Posterior vena cava (tissue), 2 donors: Measurements from ENCODE around the gene GBGT1. TPM values are rescaled to one million over a fixed set of nuclear protein-coding genes. Genes with fewer than 3 reads are reported as not detected.

Experiments used
- DNase-seq: peaks from one replicate; pipeline ENCODE4 v3.0.0-alpha.2; 2020; ENCODE audit warnings: low spot score
- intact Hi-C, 2 donors: fragments of 100-400 bp; cut with DNase I; formaldehyde crosslinking; loops; one replicate each; pipeline versions ENCODE4 v1.14.1 to v1.14.2; 2022 to 2023
- total RNA-seq, 2 donors: library from RNA; stranded (reverse); fragmentation: NEBNext Ultra II Directional; extraction: Animal tissue kit (Norgen Biotek cat#: 25700); gene quantifications; one replicate each; pipeline ENCODE4 v1.2.1, GENCODE V29; 2021
- donor health status: DM: yes; HTN: yes; CAD: no.
- donor health status: DM: yes; HTN: yes; CAD: no.

The GBGT1 gene
- total RNA-seq, 2 donors from 2014 or later: 14.2 to 19.9 TPM

- no peak for DNase-seq
- intact Hi-C loops: no loop called here
Measured at GRCh38 chr9:133121915-133122550, 41.7 kb downstream of the GBGT1 start.

GRCh38 chr9:133121198-133121914 is 42.4 kb downstream of the GBGT1 start, which contains the start of gene RALGDS:
TSS of gene RALGDS (minus strand) at chr9:133121240. CDS start at chr9:133121154, 86 bp downstream.
- peak; percentile 97 for DNase-seq
- intact Hi-C loops: no loop called here

- intact Hi-C loops: no loop called here
- DNase-seq: no peak
Measured at GRCh38 chr9:133120501-133121197, 43.1 kb downstream of the GBGT1 start.

GRCh38 chr9:133119846-133120500 is 43.7 kb downstream of the GBGT1 start:
- intact Hi-C loops: loop anchor here in 1 of 2 donors (1.0 kb wide), 1 partner anchor 28 kb away; no protein-coding TSS in a partner anchor
- DNase-seq: no peak

- DNase-seq: no peak
- intact Hi-C loops: loop anchor here in 1 of 2 donors (1.0 kb wide), 1 partner anchor 29 kb away; no protein-coding TSS in a partner anchor
Measured at GRCh38 chr9:133119103-133119845, 44.4 kb downstream of the GBGT1 start.

GRCh38 chr9:133118568-133118967 is 45.1 kb downstream of the GBGT1 start:
- intact Hi-C loops: no loop called here
- DNase-seq: no peak

- DNase-seq: no peak
- intact Hi-C loops: no loop called here
Measured at GRCh38 chr9:133118179-133118520, 45.6 kb downstream of the GBGT1 start.

GRCh38 chr9:133117271-133118178 is 46.2 kb downstream of the GBGT1 start:
- DNase-seq: peak; percentile 90
- intact Hi-C loops: no loop called here

GRCh38 chr9:133116346-133117231 is 47.1 kb downstream of the GBGT1 start:
- intact Hi-C loops: loop anchor here in 1 of 2 donors (1.0 kb wide), 1 partner anchor 27 kb away; no protein-coding TSS in a partner anchor
- peak; percentile 69 for DNase-seq

GRCh38 chr9:133115604-133116345 is 47.9 kb downstream of the GBGT1 start:
- intact Hi-C loops: loop anchor here in 1 of 2 donors (1.0 kb wide), 1 partner anchor 28 kb away; no protein-coding TSS in a partner anchor
- peak; percentile 64 for DNase-seq

GRCh38 chr9:133114886-133115603 is 48.7 kb downstream of the GBGT1 start:
- DNase-seq: peak; percentile 78
- intact Hi-C loops: no loop called here

GRCh38 chr9:133113949-133114885 is 49.5 kb downstream of the GBGT1 start:
- DNase-seq: peak; percentile 81
- intact Hi-C loops: no loop called here

- intact Hi-C loops: no loop called here
- DNase-seq: peak; percentile 89
Measured at GRCh38 chr9:133113163-133113948, 50.4 kb downstream of the GBGT1 start.

- intact Hi-C loops: no loop called here
- peak; percentile 93 for DNase-seq
Measured at GRCh38 chr9:133112663-133113026, 51.1 kb downstream of the GBGT1 start.
